Measurements from ENCODE around the gene ACP2.

GRCh38 chr11:47244448-47245350, 3.9 kb downstream of the ACP2 start:
- no peak for TF ChIP-seq CTCF (IDR thresholded peaks at IDR 0.05; ENCODE audit: low read length)
- TF ChIP-seq EZH2 (IDR thresholded peaks at IDR 0.05; ENCODE audit: borderline replicate concordance, low read length), result no peak
